T-helper 17 cell (primary cell): Measurements from ENCODE around the gene ABCC5. TPM values are rescaled to one million over a fixed set of nuclear protein-coding genes. Genes with fewer than 3 reads are reported as not detected.
A peak's percentile ranks its signal among the peaks of the same experiment; 100 is the strongest.

ENCODE experiments used
- ATAC-seq: fragments of 150-1000 bp; cut with Tn5 transposase; 2 replicates; pipeline ENCODE4 v1.10.0; 2021; ENCODE audit warnings: mild to moderate bottlenecking, moderate library complexity
- DNase-seq, 3 donors: peaks; one replicate each; pipeline versions ENCODE4 v3.0.0 to v3.0.0-alpha.2; 2020 to 2021
- H3K9me3 ChIP-seq: one replicate; pipeline ENCODE4 v1.7.0; 2013; ENCODE audit warnings: low read length, mild to moderate bottlenecking; ENCODE audit not compliant: control insufficient read depth, poor library complexity, severe bottlenecking
- H3K27ac Mint-ChIP-seq: one replicate; pipeline ENCODE4 v1.8.0; 2022; ENCODE audit warnings: mild to moderate bottlenecking, moderate library complexity, mixed read lengths
- H3K27me3 Mint-ChIP-seq: one replicate; pipeline ENCODE4 v1.8.0; 2022; ENCODE audit warnings: mixed read lengths
- H3K36me3 Mint-ChIP-seq: one replicate; pipeline ENCODE4 v1.8.0; 2022; ENCODE audit warnings: low read depth, mixed read lengths
- H3K4me1 Mint-ChIP-seq: one replicate; pipeline ENCODE4 v1.8.0; 2022; ENCODE audit warnings: mild to moderate bottlenecking, mixed read lengths
- H3K4me3 Mint-ChIP-seq: one replicate; pipeline ENCODE4 v1.8.0; 2022; ENCODE audit warnings: mild to moderate bottlenecking, moderate library complexity, mixed read lengths
- total RNA-seq, 4 donors: library from RNA in 2 of 4; stranded (reverse) in 2 of 4; gene quantifications; one replicate each; pipeline ENCODE4 v1.2.3 and lab custom pipeline; 2022 to 2026

ABCC5 gene
- total RNA-seq, 2 donors from 2014 or later, result 17.5 to 17.6 TPM

- no peak overlapping the region for H3K4me3 Mint-ChIP-seq
- no peaks in the 10 kb centered on the region for H3K9me3 ChIP-seq
- H3K27ac Mint-ChIP-seq, result no peak overlapping the region
- peaks cover 12% of the 10 kb centered on the region for H3K36me3 Mint-ChIP-seq
- ATAC-seq (no peak), DNase-seq (no peak)
- H3K4me1 Mint-ChIP-seq, result peaks cover 7% of the 10 kb centered on the region
- no peaks in the 10 kb centered on the region for H3K27me3 Mint-ChIP-seq
These were observed 33.5 kb downstream of the ABCC5 start for GRCh38 chr3:183984127-183984740.

GRCh38 chr3:183981990-183982644 is 35.6 kb downstream of the ABCC5 start:
- no peaks in the 10 kb centered on the region for H3K9me3 ChIP-seq
- H3K27ac Mint-ChIP-seq, result no peak overlapping the region
- peaks cover 7% of the 10 kb centered on the region for H3K4me1 Mint-ChIP-seq
- no peak overlapping the region for H3K4me3 Mint-ChIP-seq
- peaks cover 7% of the 10 kb centered on the region for H3K36me3 Mint-ChIP-seq
- no peaks in the 10 kb centered on the region for H3K27me3 Mint-ChIP-seq
- DNase-seq (no peak), ATAC-seq (no peak)

- no peak for ATAC-seq
- H3K36me3 Mint-ChIP-seq, result peaks cover 9% of the 10 kb centered on the region
- H3K27me3 Mint-ChIP-seq, result no peaks in the 10 kb centered on the region
These were observed 37.3 kb downstream of the ABCC5 start for GRCh38 chr3:183980403-183980802.

GRCh38 chr3:183975981-183976662 is 41.6 kb downstream of the ABCC5 start:
- ATAC-seq, result no peak
- Mint-ChIP-seq H3K27me3 (no peaks in the 10 kb centered on the region), H3K27ac (no peak overlapping the region), H3K36me3 (peaks cover 5% of the 10 kb centered on the region), H3K4me3 (no peak overlapping the region), H3K4me1 (no peaks in the 10 kb centered on the region)
- no peak for DNase-seq
- no peaks in the 10 kb centered on the region for H3K9me3 ChIP-seq

More at GRCh38 chr3:183980403-183980802, 37.3 kb downstream of the ABCC5 start:
- Mint-ChIP-seq H3K4me1 (peaks cover 7% of the 10 kb centered on the region), H3K4me3 (no peak overlapping the region), H3K27ac (no peak overlapping the region)
- DNase-seq, result no peak
- no peaks in the 10 kb centered on the region for H3K9me3 ChIP-seq

DNA sequence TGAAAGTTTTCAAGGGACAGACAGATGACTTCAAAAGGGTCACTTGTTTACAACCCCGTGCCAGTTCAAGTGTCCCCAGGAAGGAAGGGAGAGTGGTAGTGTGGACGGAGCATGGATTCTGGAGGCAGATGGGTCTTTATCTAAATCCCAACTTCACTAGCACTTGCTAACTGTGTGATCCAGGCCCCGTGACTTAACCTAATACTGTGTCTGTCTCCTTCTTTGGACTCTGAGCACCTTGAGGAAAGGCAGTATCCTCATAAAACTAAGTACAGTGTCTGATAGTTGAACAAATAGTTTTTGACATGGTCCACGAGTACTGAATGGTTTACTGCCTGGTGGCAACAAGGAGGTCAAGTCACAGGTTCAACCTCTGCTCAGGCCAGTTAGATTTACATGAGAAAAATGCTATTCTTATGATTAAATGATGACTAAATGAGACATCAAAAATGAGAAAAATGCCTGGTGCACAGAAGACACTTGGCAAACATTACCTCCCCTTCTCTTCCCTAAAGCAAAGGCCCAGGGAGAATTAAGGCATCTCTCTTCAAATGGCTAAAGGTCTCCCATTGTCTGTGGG is 48.9 kb downstream of the ABCC5 start:
- no peaks in the 10 kb centered on the region for H3K27me3 Mint-ChIP-seq
- ATAC-seq (no peak), DNase-seq (no peak)
- H3K4me3 Mint-ChIP-seq, result no peak overlapping the region
- no peak overlapping the region for H3K27ac Mint-ChIP-seq
- H3K4me1 Mint-ChIP-seq, result peaks cover 7% of the 10 kb centered on the region
- H3K36me3 Mint-ChIP-seq, result peaks cover 7% of the 10 kb centered on the region
- H3K9me3 ChIP-seq, result no peaks in the 10 kb centered on the region

- H3K27ac Mint-ChIP-seq, result no peak overlapping the region
- peaks cover 8% of the 10 kb centered on the region for H3K36me3 Mint-ChIP-seq
- peaks cover 7% of the 10 kb centered on the region for H3K4me1 Mint-ChIP-seq
- H3K4me3 Mint-ChIP-seq, result no peak overlapping the region
- no peak for DNase-seq
- no peaks in the 10 kb centered on the region for H3K9me3 ChIP-seq
- no peaks in the 10 kb centered on the region for H3K27me3 Mint-ChIP-seq
- no peak for ATAC-seq
These were observed 50.0 kb downstream of the ABCC5 start for GRCh38 chr3:183967693-183968092.

- H3K27me3 Mint-ChIP-seq, result no peaks in the 10 kb centered on the region
- no peak overlapping the region for H3K4me3 Mint-ChIP-seq
- no peaks in the 10 kb centered on the region for H3K9me3 ChIP-seq
- DNase-seq (no peak), ATAC-seq (no peak)
- H3K36me3 Mint-ChIP-seq, result peaks cover 9% of the 10 kb centered on the region
- no peak overlapping the region for H3K27ac Mint-ChIP-seq
- H3K4me1 Mint-ChIP-seq, result peaks cover 7% of the 10 kb centered on the region
These were observed 51.3 kb downstream of the ABCC5 start for GRCh38 chr3:183966361-183966791.

DNA sequence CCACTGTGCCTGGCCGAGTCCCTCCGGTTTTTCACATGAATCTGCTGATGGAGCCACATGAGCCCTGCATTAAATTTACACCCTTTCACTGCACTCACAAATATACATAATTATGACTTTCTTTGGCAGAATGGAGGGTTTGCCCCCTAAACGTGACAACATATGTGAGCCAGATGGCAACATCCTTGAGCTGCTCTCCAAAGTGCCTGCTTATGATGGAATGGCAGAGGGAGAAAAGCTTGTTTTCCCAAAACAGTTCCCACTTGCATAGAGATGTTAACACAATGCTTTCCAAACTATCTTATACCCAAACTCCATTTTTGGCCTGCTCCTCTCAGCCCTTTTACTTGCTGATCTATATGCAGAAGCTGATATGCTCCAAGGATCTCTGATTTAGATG is 54.9 kb downstream of the ABCC5 start:
- no peaks in the 10 kb centered on the region for H3K9me3 ChIP-seq
- peaks cover 4% of the 10 kb centered on the region for H3K4me1 Mint-ChIP-seq
- H3K27ac Mint-ChIP-seq, result no peak overlapping the region
- no peak for DNase-seq
- H3K36me3 Mint-ChIP-seq, result peaks cover 11% of the 10 kb centered on the region
- ATAC-seq, result no peak
- H3K4me3 Mint-ChIP-seq, result no peak overlapping the region
- H3K27me3 Mint-ChIP-seq, result no peaks in the 10 kb centered on the region

DNA sequence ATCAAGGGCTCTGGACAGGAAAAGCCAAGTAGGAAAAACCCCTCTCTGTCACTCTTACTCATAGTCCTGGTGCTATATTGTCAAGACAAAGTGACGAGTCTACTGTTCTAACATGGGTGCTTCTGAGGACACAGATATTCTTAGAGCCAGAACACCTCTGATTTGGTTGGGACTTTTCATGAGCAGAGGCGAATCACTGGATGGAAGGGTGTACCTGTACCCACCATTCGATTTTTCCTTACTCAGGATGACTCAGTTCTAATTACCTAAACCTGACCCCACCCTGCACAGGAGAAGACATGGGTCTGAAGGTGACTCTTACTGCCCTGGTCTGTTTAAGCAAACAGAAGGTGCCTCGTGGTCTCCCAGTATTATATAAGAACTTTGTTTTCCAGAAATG is 58.5 kb downstream of the ABCC5 start:
- Mint-ChIP-seq H3K27ac (no peak overlapping the region), H3K27me3 (no peaks in the 10 kb centered on the region), H3K4me1 (peaks cover 2% of the 10 kb centered on the region), H3K4me3 (no peak overlapping the region), H3K36me3 (peaks cover 13% of the 10 kb centered on the region)
- H3K9me3 ChIP-seq, result no peaks in the 10 kb centered on the region
- DNase-seq (no peak), ATAC-seq (no peak)

DNA sequence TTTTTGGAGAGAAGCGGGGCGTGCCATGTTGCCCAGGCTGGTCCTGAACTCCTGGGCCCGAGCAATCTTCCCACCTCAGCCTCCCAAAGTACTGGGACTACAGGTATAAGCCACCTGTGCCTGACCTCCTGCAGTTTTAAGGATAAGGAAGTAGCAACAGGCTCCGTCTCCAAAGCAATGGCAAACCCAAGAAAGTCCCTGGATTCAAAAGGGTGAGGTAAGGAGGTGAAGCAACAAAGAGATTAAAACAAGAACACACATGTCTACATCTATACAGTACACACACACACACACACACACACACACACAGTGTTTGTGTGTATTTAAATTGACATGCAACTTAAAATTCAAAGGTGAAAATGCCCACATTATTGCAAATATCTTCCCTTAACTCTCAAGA is 58.9 kb downstream of the ABCC5 start:
- peaks cover 2% of the 10 kb centered on the region for H3K4me1 Mint-ChIP-seq
- peak overlapping the region; percentile 41 for H3K27ac Mint-ChIP-seq
- H3K27me3 Mint-ChIP-seq, result no peaks in the 10 kb centered on the region
- no peak overlapping the region for H3K4me3 Mint-ChIP-seq
- DNase-seq, result no peak
- no peaks in the 10 kb centered on the region for H3K9me3 ChIP-seq
- no peak for ATAC-seq
- H3K36me3 Mint-ChIP-seq, result peaks cover 10% of the 10 kb centered on the region

DNA sequence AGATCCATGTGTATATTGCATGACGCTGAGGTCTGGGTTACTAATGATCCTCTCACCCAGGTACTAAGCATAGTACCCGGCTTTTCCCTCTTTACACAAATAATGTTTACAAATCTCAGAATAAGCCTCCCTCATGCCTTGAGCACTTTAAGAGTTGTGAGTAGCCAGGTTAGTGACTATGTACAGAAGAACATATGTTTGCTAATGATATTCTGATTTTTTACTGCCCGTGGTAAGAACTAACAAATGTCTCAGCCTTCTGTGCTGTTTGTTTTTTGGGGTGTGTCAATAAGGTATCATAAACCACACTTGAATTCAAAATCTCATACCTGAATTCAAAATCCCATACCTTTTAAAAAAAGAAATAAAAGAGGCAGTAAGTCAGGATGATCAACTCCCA is 59.5 kb downstream of the ABCC5 start:
- H3K36me3 Mint-ChIP-seq, result peaks cover 9% of the 10 kb centered on the region
- H3K27me3 Mint-ChIP-seq, result no peaks in the 10 kb centered on the region
- DNase-seq (no peak), ATAC-seq (no peak)
- H3K9me3 ChIP-seq, result no peaks in the 10 kb centered on the region
- peaks cover 2% of the 10 kb centered on the region for H3K4me1 Mint-ChIP-seq
- H3K27ac Mint-ChIP-seq, result peak overlapping the region; percentile 41
- no peak overlapping the region for H3K4me3 Mint-ChIP-seq

DNA sequence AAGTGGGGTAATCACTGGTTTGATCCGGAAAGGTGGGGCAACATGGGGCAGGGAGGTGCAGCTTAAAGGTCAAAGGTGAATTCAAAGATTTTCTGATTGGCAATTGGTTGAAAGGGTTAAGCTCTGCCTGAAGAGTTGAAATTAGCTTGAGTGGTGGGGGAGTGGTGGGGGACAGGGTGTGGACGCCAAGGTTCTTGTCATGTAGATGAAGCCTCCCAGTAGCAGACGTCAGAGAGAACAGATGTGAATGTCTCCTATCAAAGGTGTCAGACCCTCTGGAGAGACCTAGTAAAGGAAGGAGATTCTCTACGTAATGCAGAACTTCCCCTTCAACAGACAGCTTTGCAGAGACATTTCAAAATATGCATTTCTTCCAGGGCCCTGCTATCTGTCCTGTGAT is 62.8 kb downstream of the ABCC5 start:
- no peaks in the 10 kb centered on the region for H3K9me3 ChIP-seq
- Mint-ChIP-seq H3K27me3 (no peaks in the 10 kb centered on the region), H3K4me3 (no peak overlapping the region), H3K4me1 (no peaks in the 10 kb centered on the region), H3K27ac (no peak overlapping the region), H3K36me3 (peaks cover 7% of the 10 kb centered on the region)
- no peak for ATAC-seq
- no peak for DNase-seq

DNA sequence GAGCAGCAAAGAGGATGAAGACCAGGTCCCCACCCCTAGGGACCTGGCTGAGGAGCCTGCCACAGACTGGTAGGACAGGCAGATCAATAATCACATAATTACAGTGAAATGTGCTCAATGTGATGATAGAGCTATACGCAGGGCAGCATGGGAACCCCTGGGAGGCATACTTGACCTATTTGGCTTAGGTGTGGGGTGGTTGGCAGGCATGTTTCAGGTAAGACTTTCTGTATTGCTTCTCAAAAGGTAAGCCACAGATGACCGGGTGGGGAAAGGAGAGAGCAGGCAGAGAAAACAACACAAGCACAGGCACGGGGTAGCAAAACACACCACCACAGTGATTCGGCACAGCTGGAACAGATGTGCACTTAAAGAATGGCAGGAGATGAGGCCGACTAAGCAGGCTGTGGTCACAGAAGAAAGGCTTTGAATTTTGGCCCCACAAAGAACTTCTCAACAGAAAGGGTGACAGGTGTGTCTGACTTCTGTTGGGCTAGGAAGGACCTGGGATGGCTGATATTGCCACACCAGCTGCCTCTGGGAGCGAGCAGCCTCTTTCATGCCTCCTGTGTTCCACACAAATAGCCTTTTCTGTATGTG is 64.1 kb downstream of the ABCC5 start:
- Mint-ChIP-seq H3K4me3 (no peak overlapping the region), H3K27ac (no peak overlapping the region)

More for the DNA sequence above, 64.1 kb downstream of the ABCC5 start:
- H3K4me1 Mint-ChIP-seq, result no peaks in the 10 kb centered on the region
- H3K9me3 ChIP-seq, result no peaks in the 10 kb centered on the region
- DNase-seq (no peak), ATAC-seq (no peak)
- H3K27me3 Mint-ChIP-seq, result no peaks in the 10 kb centered on the region
- peaks cover 7% of the 10 kb centered on the region for H3K36me3 Mint-ChIP-seq
